HepG2 (cell line): ENCODE data around the gene MVB12A. TPM values are rescaled to one million over a fixed set of nuclear protein-coding genes. Genes with fewer than 3 reads are reported as not detected.

ENCODE experiments used
- ATAC-seq: fragments of 200-7000 bp; cut with Tn5 transposase; 3 replicates; pipeline ENCODE4 v1.9.1; 2020; ENCODE audit warnings: mild to moderate bottlenecking, moderate library complexity
- BruUV-seq: library from RNA; stranded (reverse); fragments of 400-500 nt; replicated peaks from 2 replicates; lab custom pipeline; 2021; lab: Mats Ljungman, UMichigan
- CTCF ChIA-PET: fragments of 300-600 bp; formaldehyde crosslinking; extraction: SDS; loops from one replicate; lab custom pipeline; 2021; ENCODE audit warnings: low total read pairs, inconsistent platforms, low intra/inter-chr PET ratio; lab: Yijun Ruan, JAX
- POLR2A ChIA-PET: fragments of 350-600 bp; sonication (Branson Sonifier 250); formaldehyde crosslinking; loops from one replicate; lab custom pipeline; 2020; ENCODE audit warnings: antibody characterized with exemption, inconsistent platforms; lab: Yijun Ruan, JAX
- DNase-seq: peaks from one replicate; pipeline ENCODE4 v3.0.0-alpha.2; 2015; ENCODE audit warnings: low spot score
- FAIRE-seq: peaks from 3 replicates; lab custom pipeline; 2011; peaks lifted over from hg19 to GRCh38; lab: Jason Lieb, UNC
- H2AFZ ChIP-seq: one replicate; pipeline ENCODE4 v1.6.1; 2011; ENCODE audit warnings: low read length, inconsistent platforms
- H3K27ac ChIP-seq: fragments of 300-600 bp; 3 replicates; pipeline ENCODE4 v1.8.0; 2011; ENCODE audit warnings: mixed run types, mild to moderate bottlenecking, mixed read lengths, low read length, inconsistent platforms; ENCODE audit not compliant: insufficient read depth; ENCODE audit errors: extremely low read length
- H3K27me3 ChIP-seq, 2 experiments: fragments of 200-600 bp in 1 of 2; 2 replicates in 1 of 2; 3 replicates in 1 of 2; pipeline versions ENCODE4 v1.6.0 to v1.8.0; 2011; ENCODE audit warnings: low read length in 2 of 2, mild to moderate bottlenecking in 2 of 2, moderate library complexity in 2 of 2, inconsistent platforms in 1 of 2; ENCODE audit not compliant: insufficient read depth in 2 of 2, control insufficient read depth in 1 of 2
- H3K36me3 ChIP-seq, 2 experiments: fragments of 200-600 bp in 1 of 2; replicated peaks in 1 of 2; 2 replicates in 1 of 2; 3 replicates in 1 of 2; pipeline versions ENCODE4 v1.5.1 to v1.8.0; 2011; ENCODE audit warnings: low read length in 2 of 2, inconsistent platforms in 1 of 2; ENCODE audit not compliant: insufficient read depth in 2 of 2, control insufficient read depth in 1 of 2
- H3K4me1 ChIP-seq: 2 replicates; pipeline ENCODE4 v1.5.1; 2012; ENCODE audit warnings: low read length, inconsistent platforms; ENCODE audit not compliant: insufficient read depth
- H3K4me2 ChIP-seq: 2 replicates; pipeline ENCODE4 v1.6.0; 2011; ENCODE audit warnings: low read depth, low read length, inconsistent platforms
- H3K4me3 ChIP-seq, 3 experiments: fragments of 200-600 bp in 1 of 3; sonication (generic), shearing (Covaris generic) in 1 of 3; replicated peaks in 1 of 3; 2 replicates each; pipeline ENCODE4 v1.5.1; 2011 to 2016; ENCODE audit warnings: low read length in 3 of 3, inconsistent platforms in 2 of 3, low read depth in 2 of 3, mild to moderate bottlenecking in 2 of 3, control low read depth in 1 of 3, mixed read lengths in 1 of 3; ENCODE audit not compliant: insufficient read depth in 1 of 3
- H3K79me2 ChIP-seq: one replicate; pipeline ENCODE4 v1.6.1; 2011; ENCODE audit warnings: low read length, inconsistent platforms; ENCODE audit not compliant: insufficient read depth
- H3K9ac ChIP-seq: 2 replicates; pipeline ENCODE4 v1.6.0; 2011; ENCODE audit warnings: mild to moderate bottlenecking, low read depth, low read length, inconsistent platforms; ENCODE audit not compliant: insufficient read depth
- H3K9me3 ChIP-seq: 2 replicates; pipeline ENCODE4 v1.5.1; 2012; ENCODE audit warnings: mild to moderate bottlenecking, low read length
- H4K20me1 ChIP-seq: 2 replicates; pipeline ENCODE4 v1.6.0; 2011; ENCODE audit warnings: inconsistent platforms, mild to moderate bottlenecking, low read length, moderate library complexity; ENCODE audit not compliant: insufficient read depth
- MED13 ChIP-seq: sonication (generic); formaldehyde crosslinking; IDR thresholded peaks from 2 replicates; pipeline ENCODE4 v1.5.0; 2020; ENCODE audit warnings: missing genetic modification reagents
- SP2 ChIP-seq: sonication (generic); formaldehyde crosslinking; IDR thresholded peaks from 2 replicates; pipeline ENCODE4 v1.5.1; 2020; ENCODE audit warnings: mild to moderate bottlenecking, missing genetic modification reagents
- SYNCRIP ChIP-seq: fragments of 200-400 bp; formaldehyde crosslinking; IDR thresholded peaks from 2 replicates; pipeline ENCODE4 v1.6.1; 2018; ENCODE audit warnings: mild to moderate bottlenecking, low read depth, low read length; ENCODE audit not compliant: insufficient read depth
- ZMYM3 ChIP-seq: sonication (generic); formaldehyde crosslinking; IDR thresholded peaks from 2 replicates; pipeline ENCODE4 v1.5.1; 2020; ENCODE audit warnings: mild to moderate bottlenecking, missing genetic modification reagents
- ZNF629 ChIP-seq: sonication (generic); formaldehyde crosslinking; conservative IDR thresholded peaks from 2 replicates; pipeline ENCODE4 v1.5.0; 2020; ENCODE audit warnings: missing genetic modification reagents
- ZNF746 ChIP-seq: sonication (generic); formaldehyde crosslinking; IDR thresholded peaks from 2 replicates; pipeline ENCODE4 v1.8.0; 2022; ENCODE audit warnings: mild to moderate bottlenecking, missing genetic modification reagents
- WGBS: methylation state at CpG from one replicate; pipeline ENCODE4 v1.1.6; 2017; ENCODE audit warnings: low lambda C conversion rate; 5-methylcytosine and 5-hydroxymethylcytosine counted together
- in situ Hi-C: cut with HindIII; loops from 2 replicates; pipeline ENCODE4 v1.10.0; 2017; ENCODE audit warnings: low pct_unique_long_range_greater_than_20kb; ENCODE audit not compliant: extremely low pct_ligation_motif_present
- intact Hi-C: fragments of 100-400 bp; cut with micrococcal nuclease; formaldehyde crosslinking; loops from one replicate; pipeline ENCODE4 v1.10.0; 2022; ENCODE audit not compliant: unreplicated experiment
- polyA plus RNA-seq, 8 experiments: library from polyadenylated mRNA; depleted of rRNA in 3 of 8; stranded (reverse) in 7 of 8; unstranded in 1 of 8; fragments of >200 nt; fragmentation: Illumina TruSeq in 4 of 8; extraction: Trizol in 4 of 8; gene quantifications; 2 replicates each; pipeline versions ENCODE4 v1.2.1 to v1.2.3, GENCODE V29; 2011 to 2016; ENCODE audit warnings: low read depth in 4 of 8, missing spikeins in 1 of 8, mixed read lengths in 1 of 8; ENCODE audit not compliant: insufficient read depth in 1 of 8
- total RNA-seq, 5 experiments: library from RNA; depleted of rRNA; stranded (reverse); fragments of >200 nt; fragmentation: Illumina TruSeq; extraction: Trizol; gene quantifications; 2 replicates each; pipeline ENCODE4 v1.2.3, GENCODE V29; 2016; ENCODE audit warnings: low read depth in 1 of 5
- TF ChIP-seq, protein P1 (sequence below): sonication (generic); formaldehyde crosslinking; IDR thresholded peaks from 2 replicates; pipeline ENCODE4 v1.5.0; 2020; ENCODE audit warnings: mild to moderate bottlenecking, missing genetic modification reagents, moderate library complexity
- TF ChIP-seq, protein P2 (sequence below): sonication (generic); formaldehyde crosslinking; IDR thresholded peaks from 2 replicates; pipeline ENCODE4 v1.4.0; 2020; ENCODE audit warnings: missing genetic modification reagents
- TF ChIP-seq, protein P3 (sequence below): sonication (generic); formaldehyde crosslinking; IDR thresholded peaks from 2 replicates; pipeline ENCODE4; 2020; ENCODE audit warnings: missing genetic modification reagents, mild to moderate bottlenecking, borderline replicate concordance
- TF ChIP-seq, protein P4 (sequence below): sonication (generic); formaldehyde crosslinking; IDR thresholded peaks from 2 replicates; pipeline ENCODE4 v1.4.0; 2020; ENCODE audit warnings: missing genetic modification reagents

The MVB12A gene
- total and polyA plus RNA-seq, 2 of the 13 experiments (the other 11 are each of a cell fraction or from before 2014, with no cell fraction given): 35.7 to 36.1 TPM

DNA sequence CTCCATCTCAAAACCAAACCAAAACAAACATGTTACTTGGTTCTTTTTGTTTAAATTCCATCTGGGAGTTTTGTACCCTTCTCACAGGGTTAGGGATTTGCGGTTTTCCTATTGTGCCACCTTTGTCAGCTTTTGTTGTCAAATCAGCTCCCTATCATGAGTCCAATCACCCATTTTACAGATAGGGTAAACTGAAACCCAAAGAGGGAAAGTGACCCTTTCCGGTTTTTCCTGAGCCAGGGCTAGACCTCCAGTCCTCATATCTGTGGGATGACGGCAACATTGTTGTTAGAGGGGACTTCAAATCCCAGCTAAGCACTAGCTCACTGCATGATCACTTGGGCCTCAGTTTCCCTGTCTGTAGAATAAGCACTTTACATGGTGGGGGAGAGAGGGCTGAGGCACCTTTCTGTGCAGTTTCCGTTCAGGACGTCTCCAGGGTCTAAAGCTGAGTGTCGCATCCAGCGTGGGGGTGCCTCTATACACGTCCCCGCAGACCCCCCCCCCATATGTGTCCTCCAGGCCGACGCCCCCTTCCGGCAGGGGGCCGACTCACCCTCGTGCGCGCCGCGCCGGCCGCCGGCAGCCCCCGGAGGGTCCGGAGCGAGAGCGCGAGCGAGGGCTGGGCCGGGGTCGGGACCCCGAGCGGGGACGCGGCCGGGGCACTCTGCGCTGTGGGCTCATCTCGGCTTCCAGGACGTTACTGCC lies 29.7 kb upstream of the MVB12A start:
- Histone ChIP-seq H3K4me2 (peak overlapping the region; percentile 92), H2AFZ (no peak overlapping the region), H3K9ac (no peak overlapping the region), H4K20me1 (no peaks in the 10 kb centered on the region), H3K4me1 (peaks cover 8% of the 10 kb centered on the region), H3K27me3 (peaks cover 0 to 1% of the 10 kb centered on the region in 2 experiments; a peak in 1 of 5 replicates), H3K9me3 (peaks cover 10% of the 10 kb centered on the region), H3K27ac (no peak overlapping the region), H3K4me3 (peak overlapping the region; percentile 31 to 63 (median 49); a peak in 5 of 6 replicates), H3K36me3 (no peaks in the 10 kb centered on the region), H3K79me2 (no peaks in the 10 kb centered on the region)
- in situ Hi-C loops (loop anchor here (5.0 kb wide), 1 partner anchor 43 kb away; no protein-coding TSS in a partner anchor), intact Hi-C loops (loop anchor here (5.0 kb wide), 1 partner anchor 323 kb away; no protein-coding TSS in a partner anchor)
- WGBS: 65% methylated on average over 8 of the region's 37 CpGs
- ATAC-seq (no peak; the same call in 2 of the 3 replicates), FAIRE-seq (no peak), DNase-seq (no peak)
- ChIA-PET POLR2A (no interaction called here), CTCF (interaction anchor here (2.3 kb wide), 1 partner anchor 44 kb away, joined by 9 read pairs; no protein-coding TSS in a partner anchor)
- no TSS peak for BruUV-seq
- TF ChIP-seq ZMYM3 (CRISPR knock-in tag) (0 out of 2 replicates have a peak, but pooled peaks have one; percentile 13), MED13 (CRISPR knock-in tag) (no peak), SYNCRIP (no peak), ZNF746 (CRISPR knock-in tag) (no peak), ZNF629 (CRISPR knock-in tag) (peak; percentile 87), SP2 (CRISPR knock-in tag) (no peak)
- TF ChIP-seq, protein P1, sequence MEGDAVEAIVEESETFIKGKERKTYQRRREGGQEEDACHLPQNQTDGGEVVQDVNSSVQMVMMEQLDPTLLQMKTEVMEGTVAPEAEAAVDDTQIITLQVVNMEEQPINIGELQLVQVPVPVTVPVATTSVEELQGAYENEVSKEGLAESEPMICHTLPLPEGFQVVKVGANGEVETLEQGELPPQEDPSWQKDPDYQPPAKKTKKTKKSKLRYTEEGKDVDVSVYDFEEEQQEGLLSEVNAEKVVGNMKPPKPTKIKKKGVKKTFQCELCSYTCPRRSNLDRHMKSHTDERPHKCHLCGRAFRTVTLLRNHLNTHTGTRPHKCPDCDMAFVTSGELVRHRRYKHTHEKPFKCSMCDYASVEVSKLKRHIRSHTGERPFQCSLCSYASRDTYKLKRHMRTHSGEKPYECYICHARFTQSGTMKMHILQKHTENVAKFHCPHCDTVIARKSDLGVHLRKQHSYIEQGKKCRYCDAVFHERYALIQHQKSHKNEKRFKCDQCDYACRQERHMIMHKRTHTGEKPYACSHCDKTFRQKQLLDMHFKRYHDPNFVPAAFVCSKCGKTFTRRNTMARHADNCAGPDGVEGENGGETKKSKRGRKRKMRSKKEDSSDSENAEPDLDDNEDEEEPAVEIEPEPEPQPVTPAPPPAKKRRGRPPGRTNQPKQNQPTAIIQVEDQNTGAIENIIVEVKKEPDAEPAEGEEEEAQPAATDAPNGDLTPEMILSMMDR (CRISPR knock-in tag): 0 out of 2 replicates have a peak, but pooled peaks have one; percentile 18
- TF ChIP-seq, protein P2, sequence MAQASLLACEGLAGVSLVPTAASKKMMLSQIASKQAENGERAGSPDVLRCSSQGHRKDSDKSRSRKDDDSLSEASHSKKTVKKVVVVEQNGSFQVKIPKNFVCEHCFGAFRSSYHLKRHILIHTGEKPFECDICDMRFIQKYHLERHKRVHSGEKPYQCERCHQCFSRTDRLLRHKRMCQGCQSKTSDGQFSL: peak; percentile 74
- TF ChIP-seq, protein P3, sequence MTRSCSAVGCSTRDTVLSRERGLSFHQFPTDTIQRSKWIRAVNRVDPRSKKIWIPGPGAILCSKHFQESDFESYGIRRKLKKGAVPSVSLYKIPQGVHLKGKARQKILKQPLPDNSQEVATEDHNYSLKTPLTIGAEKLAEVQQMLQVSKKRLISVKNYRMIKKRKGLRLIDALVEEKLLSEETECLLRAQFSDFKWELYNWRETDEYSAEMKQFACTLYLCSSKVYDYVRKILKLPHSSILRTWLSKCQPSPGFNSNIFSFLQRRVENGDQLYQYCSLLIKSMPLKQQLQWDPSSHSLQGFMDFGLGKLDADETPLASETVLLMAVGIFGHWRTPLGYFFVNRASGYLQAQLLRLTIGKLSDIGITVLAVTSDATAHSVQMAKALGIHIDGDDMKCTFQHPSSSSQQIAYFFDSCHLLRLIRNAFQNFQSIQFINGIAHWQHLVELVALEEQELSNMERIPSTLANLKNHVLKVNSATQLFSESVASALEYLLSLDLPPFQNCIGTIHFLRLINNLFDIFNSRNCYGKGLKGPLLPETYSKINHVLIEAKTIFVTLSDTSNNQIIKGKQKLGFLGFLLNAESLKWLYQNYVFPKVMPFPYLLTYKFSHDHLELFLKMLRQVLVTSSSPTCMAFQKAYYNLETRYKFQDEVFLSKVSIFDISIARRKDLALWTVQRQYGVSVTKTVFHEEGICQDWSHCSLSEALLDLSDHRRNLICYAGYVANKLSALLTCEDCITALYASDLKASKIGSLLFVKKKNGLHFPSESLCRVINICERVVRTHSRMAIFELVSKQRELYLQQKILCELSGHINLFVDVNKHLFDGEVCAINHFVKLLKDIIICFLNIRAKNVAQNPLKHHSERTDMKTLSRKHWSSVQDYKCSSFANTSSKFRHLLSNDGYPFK (CRISPR knock-in tag): no peak
- TF ChIP-seq, protein P4, sequence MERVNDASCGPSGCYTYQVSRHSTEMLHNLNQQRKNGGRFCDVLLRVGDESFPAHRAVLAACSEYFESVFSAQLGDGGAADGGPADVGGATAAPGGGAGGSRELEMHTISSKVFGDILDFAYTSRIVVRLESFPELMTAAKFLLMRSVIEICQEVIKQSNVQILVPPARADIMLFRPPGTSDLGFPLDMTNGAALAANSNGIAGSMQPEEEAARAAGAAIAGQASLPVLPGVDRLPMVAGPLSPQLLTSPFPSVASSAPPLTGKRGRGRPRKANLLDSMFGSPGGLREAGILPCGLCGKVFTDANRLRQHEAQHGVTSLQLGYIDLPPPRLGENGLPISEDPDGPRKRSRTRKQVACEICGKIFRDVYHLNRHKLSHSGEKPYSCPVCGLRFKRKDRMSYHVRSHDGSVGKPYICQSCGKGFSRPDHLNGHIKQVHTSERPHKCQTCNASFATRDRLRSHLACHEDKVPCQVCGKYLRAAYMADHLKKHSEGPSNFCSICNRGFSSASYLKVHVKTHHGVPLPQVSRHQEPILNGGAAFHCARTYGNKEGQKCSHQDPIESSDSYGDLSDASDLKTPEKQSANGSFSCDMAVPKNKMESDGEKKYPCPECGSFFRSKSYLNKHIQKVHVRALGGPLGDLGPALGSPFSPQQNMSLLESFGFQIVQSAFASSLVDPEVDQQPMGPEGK (CRISPR knock-in tag): peak; percentile 26; the same call in 1 of the 2 replicates
